Neural crest cell (in vitro differentiated cells): Measurements from ENCODE around the gene PRR16. TPM values are rescaled to one million over a fixed set of nuclear protein-coding genes. Genes with fewer than 3 reads are reported as not detected.

ENCODE experiments used
- DNase-seq: peaks from one replicate; pipeline ENCODE4 v3.0.0; 2021; ENCODE audit warnings: low read depth, mixed read lengths, low spot score
- H3K27ac Mint-ChIP-seq: one replicate; pipeline ENCODE4 v1.8.0; 2021; ENCODE audit warnings: mild to moderate bottlenecking, mixed read lengths; ENCODE audit not compliant: unreplicated experiment
- H3K27me3 Mint-ChIP-seq: 2 replicates; pipeline ENCODE4 v1.8.0; 2021; ENCODE audit warnings: low read depth, mild to moderate bottlenecking, mixed read lengths
- H3K36me3 Mint-ChIP-seq: 2 replicates; pipeline ENCODE4 v1.8.0; 2021; ENCODE audit warnings: low read depth, mild to moderate bottlenecking, mixed read lengths
- H3K4me1 Mint-ChIP-seq: 2 replicates; pipeline ENCODE4 v1.8.0; 2021; ENCODE audit warnings: mixed read lengths
- H3K4me3 Mint-ChIP-seq: one replicate; pipeline ENCODE4 v1.8.0; 2021; ENCODE audit warnings: mild to moderate bottlenecking, mixed read lengths
- H3K9me3 Mint-ChIP-seq: 2 replicates; pipeline ENCODE4 v1.8.0; 2021; ENCODE audit warnings: mixed read lengths
- CTCF ChIP-seq: fragments of 200-600 bp; sonication (generic); conservative IDR thresholded peaks from 2 replicates; pipeline ENCODE4 v1.5.0; 2021; ENCODE audit warnings: antibody characterized with exemption, mild to moderate bottlenecking
- total RNA-seq: library from RNA; stranded (reverse); gene quantifications from 2 replicates; pipeline ENCODE4 v1.2.1, GENCODE V29; 2021

Gene PRR16
- total RNA-seq, 1 donor from 2014 or later, result not detected

DNA sequence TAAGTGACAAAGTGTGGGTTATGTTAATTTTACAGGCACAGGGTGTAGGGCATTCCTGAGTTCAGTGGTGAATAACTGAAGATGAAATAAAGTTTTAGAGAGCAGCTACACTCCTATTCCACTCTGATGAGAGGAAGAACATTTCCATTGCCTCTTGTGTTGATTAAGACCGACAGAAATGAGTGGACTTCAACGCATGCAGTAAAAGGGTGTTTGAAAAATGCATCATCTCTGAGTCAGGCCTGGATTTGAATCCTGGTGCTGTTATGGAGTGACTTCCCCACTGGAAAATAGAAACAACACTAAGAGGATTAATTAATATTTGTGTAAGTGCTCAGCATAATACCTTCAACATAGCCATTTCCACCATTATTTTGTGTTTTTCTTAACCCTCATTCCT is 86.3 kb downstream of the PRR16 start:
- H3K36me3 Mint-ChIP-seq, result no peaks in the 10 kb centered on the region

DNA sequence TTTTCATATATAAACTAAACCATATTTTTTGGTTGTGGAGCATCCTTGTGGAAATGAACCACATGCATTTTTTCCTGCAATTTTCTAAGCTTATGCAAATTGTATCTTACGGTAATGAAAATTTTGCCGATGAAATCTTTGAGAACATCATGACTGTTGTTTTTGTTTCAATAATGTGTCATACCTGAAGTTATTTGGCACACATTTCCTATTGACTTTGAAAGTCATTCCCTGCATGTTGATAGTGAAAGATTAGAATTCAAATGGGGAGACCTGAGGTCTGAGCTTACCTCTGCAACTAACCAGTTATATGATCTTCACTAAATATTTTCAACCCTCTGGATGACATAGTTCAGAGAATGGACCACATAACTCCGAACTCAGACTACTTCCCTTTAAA is 88.5 kb downstream of the PRR16 start:
- H3K4me3 Mint-ChIP-seq, result no peak overlapping the region
- no peaks in the 10 kb centered on the region for H3K36me3 Mint-ChIP-seq
- no peak overlapping the region for H3K27ac Mint-ChIP-seq
- H3K27me3 Mint-ChIP-seq, result no peaks in the 10 kb centered on the region
- no peak for DNase-seq
- no peak for TF ChIP-seq CTCF
- H3K4me1 Mint-ChIP-seq, result no peaks in the 10 kb centered on the region
- H3K9me3 Mint-ChIP-seq, result no peaks in the 10 kb centered on the region

More for the DNA sequence above, 86.3 kb downstream of the PRR16 start:
- no peak overlapping the region for H3K27ac Mint-ChIP-seq
- TF ChIP-seq CTCF, result no peak
- no peaks in the 10 kb centered on the region for H3K27me3 Mint-ChIP-seq
- peaks cover 2% of the 10 kb centered on the region for H3K9me3 Mint-ChIP-seq
- no peak overlapping the region for H3K4me3 Mint-ChIP-seq
- no peak for DNase-seq
- H3K4me1 Mint-ChIP-seq, result no peaks in the 10 kb centered on the region

- no peak for DNase-seq
- no peaks in the 10 kb centered on the region for H3K4me1 Mint-ChIP-seq
- no peak for TF ChIP-seq CTCF
- H3K9me3 Mint-ChIP-seq, result peaks cover 6% of the 10 kb centered on the region
- no peaks in the 10 kb centered on the region for H3K27me3 Mint-ChIP-seq
- H3K27ac Mint-ChIP-seq, result no peak overlapping the region
- H3K36me3 Mint-ChIP-seq, result no peaks in the 10 kb centered on the region
- H3K4me3 Mint-ChIP-seq, result no peak overlapping the region
Observed at GRCh38 chr5:120555345-120555744, 91.2 kb downstream of the PRR16 start.

GRCh38 chr5:120564013-120564412 is 99.9 kb downstream of the PRR16 start:
- Mint-ChIP-seq H3K36me3 (no peaks in the 10 kb centered on the region), H3K27me3 (no peaks in the 10 kb centered on the region), H3K4me1 (no peaks in the 10 kb centered on the region), H3K9me3 (peaks cover 9% of the 10 kb centered on the region), H3K4me3 (no peak overlapping the region), H3K27ac (no peak overlapping the region)
- no peak for TF ChIP-seq CTCF
- no peak for DNase-seq

- H3K27me3 Mint-ChIP-seq, result no peaks in the 10 kb centered on the region
- TF ChIP-seq CTCF, result no peak
- no peaks in the 10 kb centered on the region for H3K9me3 Mint-ChIP-seq
- H3K4me1 Mint-ChIP-seq, result no peaks in the 10 kb centered on the region
- no peaks in the 10 kb centered on the region for H3K36me3 Mint-ChIP-seq
- H3K4me3 Mint-ChIP-seq, result no peak overlapping the region
- no peak overlapping the region for H3K27ac Mint-ChIP-seq
- DNase-seq, result no peak
Observed at GRCh38 chr5:120567066-120567465, 103.0 kb downstream of the PRR16 start.

- no peak for TF ChIP-seq CTCF
- Mint-ChIP-seq H3K27me3 (no peaks in the 10 kb centered on the region), H3K4me3 (no peak overlapping the region), H3K27ac (no peak overlapping the region), H3K4me1 (no peaks in the 10 kb centered on the region), H3K36me3 (no peaks in the 10 kb centered on the region), H3K9me3 (no peaks in the 10 kb centered on the region)
- DNase-seq, result no peak
Observed at GRCh38 chr5:120567921-120568320, 103.8 kb downstream of the PRR16 start.
